Smooth muscle cell (in vitro differentiated cells): ENCODE results near the gene KLHL3. TPM values are rescaled to one million over a fixed set of nuclear protein-coding genes. Genes with fewer than 3 reads are reported as not detected.
A peak's percentile ranks its signal among the peaks of the same experiment; 100 is the strongest.

Source experiments
- DNase-seq: peaks from one replicate; lab custom pipeline; 2025; ENCODE audit not compliant: unreplicated experiment; lab: John Stamatoyannopoulos, UW
- H2AFZ ChIP-seq: fragments of 200-600 bp; sonication (generic); 2 replicates; pipeline ENCODE4 v1.6.0; 2016; ENCODE audit warnings: antibody characterized with exemption, low read depth, mild to moderate bottlenecking
- H3F3A ChIP-seq: fragments of 200-600 bp; sonication (generic); 2 replicates; pipeline ENCODE4 v1.6.0; 2017; ENCODE audit warnings: antibody characterized with exemption, low read depth
- H3K27ac ChIP-seq: fragments of 200-600 bp; sonication (generic); 2 replicates; pipeline ENCODE4 v1.5.1; 2016; ENCODE audit warnings: low read depth, mild to moderate bottlenecking
- H3K27me3 ChIP-seq: fragments of 200-600 bp; sonication (generic); 2 replicates; pipeline ENCODE4 v1.6.1; 2016; ENCODE audit warnings: low read depth, mild to moderate bottlenecking
- H3K36me3 ChIP-seq: fragments of 200-600 bp; sonication (generic); 2 replicates; pipeline ENCODE4 v1.5.1; 2016; ENCODE audit warnings: low read depth
- H3K4me1 ChIP-seq: fragments of 200-600 bp; sonication (generic); 2 replicates; pipeline ENCODE4 v1.5.1; 2016; ENCODE audit warnings: low read depth
- H3K4me2 ChIP-seq: fragments of 200-600 bp; sonication (generic); 2 replicates; pipeline ENCODE4 v1.6.0; 2016; ENCODE audit warnings: mild to moderate bottlenecking
- H3K4me3 ChIP-seq: fragments of 200-600 bp; sonication (generic); 2 replicates; pipeline ENCODE4 v1.5.1; 2016; ENCODE audit warnings: mild to moderate bottlenecking
- H3K79me2 ChIP-seq: fragments of 200-600 bp; sonication (generic); 2 replicates; pipeline ENCODE4 v1.6.0; 2016; ENCODE audit warnings: low read depth, mild to moderate bottlenecking
- H3K9ac ChIP-seq: fragments of 200-600 bp; sonication (generic); 2 replicates; pipeline ENCODE4 v1.6.0; 2016; ENCODE audit warnings: low read depth
- H3K9me3 ChIP-seq: fragments of 200-600 bp; sonication (generic); replicated peaks from 2 replicates; pipeline ENCODE4 v1.5.1; 2016; ENCODE audit warnings: low read depth
- H4K20me1 ChIP-seq: fragments of 200-600 bp; sonication (generic); 2 replicates; pipeline ENCODE4 v1.6.0; 2016; ENCODE audit warnings: low read depth
- CTCF ChIP-seq: fragments of 200-600 bp; sonication (generic); IDR thresholded peaks from 2 replicates; pipeline ENCODE4 v1.5.1; 2017; ENCODE audit warnings: borderline replicate concordance, mild to moderate bottlenecking, antibody characterized with exemption; ENCODE audit not compliant: insufficient read depth, poor library complexity, severe bottlenecking
- WGBS: methylation state at CpG from one replicate; pipeline ENCODE4 v1.1.7; 2016; ENCODE audit warnings: low lambda C conversion rate; 5-methylcytosine and 5-hydroxymethylcytosine counted together
- polyA plus RNA-seq: library from polyadenylated mRNA; unstranded; fragments of >200 nt; fragmentation: Nextera tagmentation; extraction: Ambion mirVana; gene quantifications from 2 replicates; pipeline ENCODE4 v1.2.1, GENCODE V29; 2016
- total RNA-seq: library from RNA; depleted of rRNA; stranded (reverse); fragments of >200 nt; gene quantifications from 2 replicates; pipeline ENCODE4 v1.2.3, GENCODE V29; 2014

The KLHL3 gene
- total and polyA plus RNA-seq, 2 experiments from 2014 or later: 3.6 to 9.1 TPM

DNA sequence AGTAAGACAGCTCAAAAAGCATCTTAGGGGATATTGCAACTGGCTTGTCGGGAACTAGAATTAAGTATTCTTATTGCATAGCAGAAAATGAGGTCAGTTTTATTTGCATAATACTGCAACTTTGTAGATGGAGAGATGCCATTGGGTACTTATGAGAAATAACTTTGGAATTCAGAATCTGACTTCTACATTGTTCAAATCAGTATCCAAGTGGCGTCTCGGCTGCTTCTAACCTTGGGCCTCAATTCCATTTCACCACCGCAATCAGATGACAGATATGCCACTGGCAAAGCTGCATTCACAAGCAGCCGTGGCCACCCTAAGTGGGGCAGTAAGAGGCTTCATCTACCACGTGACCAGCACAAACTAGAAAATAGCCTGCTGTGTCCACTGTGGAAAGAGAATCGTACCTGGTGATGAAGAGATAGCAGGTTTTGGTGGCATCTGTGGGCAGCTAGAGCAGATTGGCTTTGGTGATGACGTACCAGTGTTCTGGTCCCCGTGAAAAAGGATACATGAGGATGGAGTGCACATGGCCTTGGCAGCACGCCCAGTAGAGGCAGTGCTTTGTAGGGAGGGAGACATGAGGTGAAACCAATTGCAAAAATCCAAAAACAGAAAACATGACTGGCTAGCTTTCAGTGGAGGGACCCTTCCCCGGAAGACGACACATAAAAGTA, 116.6 kb downstream of the KLHL3 start:
- H3K27ac ChIP-seq: no peak overlapping the region
- H4K20me1 ChIP-seq: no peaks in the 10 kb centered on the region
- no peaks in the 10 kb centered on the region for H3K27me3 ChIP-seq
- H3K79me2 ChIP-seq: no peaks in the 10 kb centered on the region
- 85% methylated on average over 12 of the region's 12 CpGs for WGBS
- no peak overlapping the region for H3K9ac ChIP-seq
- no peak for TF ChIP-seq CTCF
- no peak overlapping the region for H3K4me3 ChIP-seq
- no peak for DNase-seq
- H3F3A ChIP-seq: no peaks in the 10 kb centered on the region
- no peaks in the 10 kb centered on the region for H3K36me3 ChIP-seq
- no peaks in the 10 kb centered on the region for H3K9me3 ChIP-seq
- no peak overlapping the region for H3K4me2 ChIP-seq
- H3K4me1 ChIP-seq: peaks cover 3% of the 10 kb centered on the region
- H2AFZ ChIP-seq: no peak overlapping the region

DNA sequence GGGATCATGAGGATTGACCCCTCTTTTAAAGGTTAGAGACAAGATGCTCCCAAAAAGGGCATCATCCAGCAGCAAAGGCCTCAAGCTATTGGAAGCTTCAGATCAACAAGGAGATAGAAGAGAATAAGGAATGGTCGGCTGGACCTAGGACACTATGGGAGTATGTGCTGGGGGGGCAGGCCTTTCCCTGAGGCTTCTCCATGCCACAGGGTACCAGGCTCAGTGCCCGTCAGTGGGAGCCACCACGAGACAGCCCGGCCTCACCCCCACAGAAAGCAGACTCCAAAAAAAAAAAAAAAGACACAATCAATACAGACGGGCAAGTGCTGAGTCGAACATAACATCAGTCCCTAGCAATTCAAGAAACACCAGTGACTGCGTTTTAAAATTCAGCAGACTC, 117.4 kb downstream of the KLHL3 start:
- H3K36me3 ChIP-seq: no peaks in the 10 kb centered on the region
- H3K9ac ChIP-seq: no peak overlapping the region
- H3K4me1 ChIP-seq: peaks cover 3% of the 10 kb centered on the region

GRCh38 chr5:137617528-137618205, 118.2 kb downstream of the KLHL3 start:
- H3K27ac ChIP-seq: peak overlapping the region; percentile 14
- peaks cover 3% of the 10 kb centered on the region for H3K4me1 ChIP-seq
- H3K4me3 ChIP-seq: no peak overlapping the region
- H4K20me1 ChIP-seq: no peaks in the 10 kb centered on the region
- no peak overlapping the region for H3K9ac ChIP-seq
- DNase-seq: no peak
- no peak overlapping the region for H2AFZ ChIP-seq
- H3K4me2 ChIP-seq: peak overlapping the region; percentile 59
- H3F3A ChIP-seq: no peaks in the 10 kb centered on the region
- WGBS: 78% methylated on average over 7 of the region's 7 CpGs
- no peaks in the 10 kb centered on the region for H3K27me3 ChIP-seq
- no peaks in the 10 kb centered on the region for H3K9me3 ChIP-seq
- no peaks in the 10 kb centered on the region for H3K79me2 ChIP-seq
- no peak for TF ChIP-seq CTCF
- H3K36me3 ChIP-seq: no peaks in the 10 kb centered on the region

More for the DNA sequence above, 117.4 kb downstream of the KLHL3 start:
- Histone ChIP-seq H3K4me3 (no peak overlapping the region), H4K20me1 (no peaks in the 10 kb centered on the region), H2AFZ (no peak overlapping the region), H3K79me2 (no peaks in the 10 kb centered on the region), H3K9me3 (no peaks in the 10 kb centered on the region), H3K4me2 (no peak overlapping the region), H3K27ac (no peak overlapping the region), H3K27me3 (no peaks in the 10 kb centered on the region), H3F3A (no peaks in the 10 kb centered on the region)
- no peak for TF ChIP-seq CTCF
- WGBS: 94% methylated on average over 7 of the region's 7 CpGs
- DNase-seq: no peak

- H3K4me3 ChIP-seq: no peak overlapping the region
- DNase-seq: no peak
- no peaks in the 10 kb centered on the region for H4K20me1 ChIP-seq
- H3K9ac ChIP-seq: no peak overlapping the region
- H3F3A ChIP-seq: no peaks in the 10 kb centered on the region
- H3K27ac ChIP-seq: no peak overlapping the region
- peaks cover 3% of the 10 kb centered on the region for H3K4me1 ChIP-seq
- no peaks in the 10 kb centered on the region for H3K79me2 ChIP-seq
- H3K9me3 ChIP-seq: no peaks in the 10 kb centered on the region
- H2AFZ ChIP-seq: no peak overlapping the region
- H3K36me3 ChIP-seq: no peaks in the 10 kb centered on the region
- no peak overlapping the region for H3K4me2 ChIP-seq
- H3K27me3 ChIP-seq: no peaks in the 10 kb centered on the region
- 58% methylated on average over 5 of the region's 5 CpGs for WGBS
- no peak for TF ChIP-seq CTCF
These were observed 119.8 kb downstream of the KLHL3 start for GRCh38 chr5:137616046-137616445.
